ENCODE results near the gene TLCD5. TPM values are rescaled to one million over a fixed set of nuclear protein-coding genes. Genes with fewer than 3 reads are reported as not detected.

The TLCD5 gene
- total RNA-seq, 3 donors from 2014 or later, result 0.46 to 3.8 (median 0.51) TPM

GRCh38 chr11:120317689-120318480 lies 7.2 kb upstream of the TLCD5 start:
- DNase-seq (no peak), ATAC-seq (no peak)
- TF ChIP-seq, protein P1, sequence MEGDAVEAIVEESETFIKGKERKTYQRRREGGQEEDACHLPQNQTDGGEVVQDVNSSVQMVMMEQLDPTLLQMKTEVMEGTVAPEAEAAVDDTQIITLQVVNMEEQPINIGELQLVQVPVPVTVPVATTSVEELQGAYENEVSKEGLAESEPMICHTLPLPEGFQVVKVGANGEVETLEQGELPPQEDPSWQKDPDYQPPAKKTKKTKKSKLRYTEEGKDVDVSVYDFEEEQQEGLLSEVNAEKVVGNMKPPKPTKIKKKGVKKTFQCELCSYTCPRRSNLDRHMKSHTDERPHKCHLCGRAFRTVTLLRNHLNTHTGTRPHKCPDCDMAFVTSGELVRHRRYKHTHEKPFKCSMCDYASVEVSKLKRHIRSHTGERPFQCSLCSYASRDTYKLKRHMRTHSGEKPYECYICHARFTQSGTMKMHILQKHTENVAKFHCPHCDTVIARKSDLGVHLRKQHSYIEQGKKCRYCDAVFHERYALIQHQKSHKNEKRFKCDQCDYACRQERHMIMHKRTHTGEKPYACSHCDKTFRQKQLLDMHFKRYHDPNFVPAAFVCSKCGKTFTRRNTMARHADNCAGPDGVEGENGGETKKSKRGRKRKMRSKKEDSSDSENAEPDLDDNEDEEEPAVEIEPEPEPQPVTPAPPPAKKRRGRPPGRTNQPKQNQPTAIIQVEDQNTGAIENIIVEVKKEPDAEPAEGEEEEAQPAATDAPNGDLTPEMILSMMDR (IDR thresholded peaks at IDR 0.05), result no peak
- intact Hi-C loops (cut with DNase I, micrococcal nuclease), result no loop called here
- Histone ChIP-seq H3K4me1 (ENCODE audit: low read depth) (peaks cover 14% of the 10 kb centered on the region), H3K4me3 (no peak overlapping the region), H3K9me3 (no peaks in the 10 kb centered on the region), H3K36me3 (ENCODE audit: low read depth) (no peaks in the 10 kb centered on the region)

DNA sequence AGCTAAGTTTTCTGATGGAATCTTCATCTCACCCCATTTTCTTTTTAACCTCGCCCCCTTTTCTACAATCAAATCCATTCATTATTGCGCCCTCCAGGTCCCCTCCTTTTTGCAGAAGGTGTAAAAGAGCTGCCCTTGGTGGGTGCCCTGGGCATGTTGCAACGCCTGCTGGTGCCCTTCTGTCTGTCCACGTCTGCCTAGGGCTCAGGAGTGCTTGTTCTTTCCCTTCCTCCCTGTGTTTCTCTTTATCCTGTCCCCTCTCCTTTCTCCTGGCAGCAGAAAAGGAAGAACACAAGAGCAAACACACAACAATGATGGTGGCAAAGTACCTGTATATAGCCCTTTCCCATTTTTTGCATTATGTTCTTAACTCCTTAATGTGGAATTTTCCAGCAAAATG lies 6.2 kb upstream of the TLCD5 start:
- no peaks in the 10 kb centered on the region for H3K9me3 ChIP-seq
- no peak overlapping the region for H3K4me3 ChIP-seq
- no peak for ATAC-seq
- TF ChIP-seq, protein P1 (IDR thresholded peaks at IDR 0.05), result no peak
- H3K36me3 ChIP-seq (ENCODE audit: low read depth), result no peaks in the 10 kb centered on the region
- peaks cover 14% of the 10 kb centered on the region for H3K4me1 ChIP-seq (ENCODE audit: low read depth)
- no peak for DNase-seq
- intact Hi-C loops (cut with DNase I, micrococcal nuclease), result no loop called here

- H3K4me3 ChIP-seq, result no peak overlapping the region
- TF ChIP-seq, protein P1 (IDR thresholded peaks at IDR 0.05), result no peak
- peaks cover 14% of the 10 kb centered on the region for H3K4me1 ChIP-seq (ENCODE audit: low read depth)
- intact Hi-C loops (cut with DNase I, micrococcal nuclease), result no loop called here
- H3K36me3 ChIP-seq (ENCODE audit: low read depth), result no peaks in the 10 kb centered on the region
- ATAC-seq, result no peak
- DNase-seq, result no peak
- no peaks in the 10 kb centered on the region for H3K9me3 ChIP-seq
These were observed 1.1 kb downstream of the TLCD5 start for GRCh38 chr11:120326228-120326627.

DNA sequence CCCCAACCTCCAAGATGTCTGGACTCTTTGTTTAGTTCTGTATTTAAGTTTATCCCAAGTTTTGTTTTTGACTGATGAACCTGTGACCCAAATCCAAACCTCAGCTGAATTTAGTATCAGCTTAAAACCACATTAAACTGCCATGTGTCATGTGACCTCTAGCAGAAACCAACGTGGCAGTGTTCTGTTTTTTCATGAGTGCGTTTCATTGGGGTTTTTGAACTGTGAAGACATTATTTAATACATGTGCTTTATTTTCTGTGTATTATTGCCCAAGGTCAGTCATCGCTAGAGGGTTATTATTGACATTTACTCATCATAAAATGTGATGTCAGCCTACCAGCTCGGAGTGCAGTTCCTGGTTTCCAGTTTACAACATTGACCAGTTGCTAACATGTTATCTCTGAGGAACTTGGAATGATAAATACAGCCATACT lies 1.8 kb downstream of the TLCD5 start:
- intact Hi-C loops (cut with DNase I, micrococcal nuclease), result no loop called here
- TF ChIP-seq, protein P1 (IDR thresholded peaks at IDR 0.05), result no peak
- H3K9me3 ChIP-seq, result no peaks in the 10 kb centered on the region
- DNase-seq (no peak), ATAC-seq (peak; percentile 85)
- H3K4me1 ChIP-seq (ENCODE audit: low read depth), result peaks cover 14% of the 10 kb centered on the region
- no peak overlapping the region for H3K4me3 ChIP-seq
- no peaks in the 10 kb centered on the region for H3K36me3 ChIP-seq (ENCODE audit: low read depth)

DNA sequence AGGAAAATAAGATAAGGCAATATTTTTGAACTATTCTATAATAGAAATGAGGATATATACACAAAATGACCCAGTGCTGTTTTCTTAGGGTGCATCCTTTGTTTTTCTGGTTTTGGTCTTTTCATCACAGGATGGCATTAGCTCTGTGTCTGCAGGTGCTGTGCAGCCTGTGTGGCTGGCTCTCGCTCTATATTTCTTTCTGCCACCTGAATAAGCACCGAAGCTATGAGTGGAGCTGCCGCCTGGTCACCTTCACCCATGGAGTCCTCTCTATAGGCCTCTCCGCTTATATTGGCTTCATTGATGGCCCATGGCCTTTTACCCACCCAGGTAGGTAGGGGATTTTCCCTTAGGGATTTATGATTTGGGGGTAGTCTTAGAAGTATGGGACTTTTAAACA lies 2.2 kb downstream of the TLCD5 start:
- H3K36me3 ChIP-seq (ENCODE audit: low read depth), result no peaks in the 10 kb centered on the region
- no peaks in the 10 kb centered on the region for H3K9me3 ChIP-seq
- ATAC-seq (peak; percentile 12), DNase-seq (no peak)
- peaks cover 14% of the 10 kb centered on the region for H3K4me1 ChIP-seq (ENCODE audit: low read depth)
- no peak overlapping the region for H3K4me3 ChIP-seq
- intact Hi-C loops (cut with DNase I, micrococcal nuclease), result no loop called here
- TF ChIP-seq, protein P1 (IDR thresholded peaks at IDR 0.05), result no peak

All from mucosa of descending colon (tissue), 3 donors.